AG08396 (cell line): ENCODE results near the gene TCP11.
"Not testable (repeated sequence)": the region's sequence is repeated elsewhere in the genome, so short reads cannot be mapped to it uniquely, and the experiment has no call there.

Experiments
- DNase-seq: peaks from one replicate; pipeline ENCODE4 v3.0.0; 2012; ENCODE audit warnings: low spot score, mixed read lengths

TCP11 gene

DNA sequence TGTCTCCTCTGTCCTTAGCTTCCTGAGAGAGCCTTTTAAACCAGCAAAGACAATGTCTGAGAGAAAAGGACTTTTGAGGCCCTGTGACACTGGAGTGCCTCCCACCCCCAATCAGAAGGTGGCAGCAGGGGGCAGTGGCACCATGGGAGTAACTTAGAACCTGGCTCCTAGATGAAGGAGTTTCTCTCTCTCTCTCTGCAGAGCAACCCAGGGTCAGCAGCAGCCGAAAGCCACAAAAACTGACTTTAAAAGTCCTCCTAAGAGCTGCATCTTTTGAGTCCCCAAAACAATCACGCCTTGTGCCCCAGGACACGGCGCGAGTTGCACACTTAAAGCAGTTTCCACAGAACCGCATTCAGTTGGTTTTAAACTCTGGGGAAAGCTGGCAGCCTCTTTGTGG, 5.3 kb upstream of the TCP11 start:
- peak; percentile 68 for DNase-seq

DNA sequence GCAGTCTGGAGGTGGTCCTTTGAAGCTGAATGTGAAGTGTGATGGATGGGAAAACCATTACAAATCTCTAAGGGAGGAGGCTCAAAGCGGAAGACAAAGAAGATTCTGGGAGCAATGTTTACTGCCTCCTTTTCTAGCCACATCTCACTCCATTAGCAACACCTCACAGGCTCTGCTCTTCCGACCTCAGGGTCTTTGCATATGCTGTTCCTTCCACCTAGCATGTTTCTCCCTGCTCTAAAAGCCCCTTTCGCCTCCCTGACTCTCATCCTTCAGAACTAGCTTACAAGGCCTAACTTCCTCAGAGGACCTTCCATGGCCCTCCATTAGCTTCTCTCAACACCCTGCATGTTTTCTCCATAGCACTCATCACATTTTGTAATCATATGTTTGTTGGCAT, 4.6 kb upstream of the TCP11 start:
- DNase-seq: no peak

DNA sequence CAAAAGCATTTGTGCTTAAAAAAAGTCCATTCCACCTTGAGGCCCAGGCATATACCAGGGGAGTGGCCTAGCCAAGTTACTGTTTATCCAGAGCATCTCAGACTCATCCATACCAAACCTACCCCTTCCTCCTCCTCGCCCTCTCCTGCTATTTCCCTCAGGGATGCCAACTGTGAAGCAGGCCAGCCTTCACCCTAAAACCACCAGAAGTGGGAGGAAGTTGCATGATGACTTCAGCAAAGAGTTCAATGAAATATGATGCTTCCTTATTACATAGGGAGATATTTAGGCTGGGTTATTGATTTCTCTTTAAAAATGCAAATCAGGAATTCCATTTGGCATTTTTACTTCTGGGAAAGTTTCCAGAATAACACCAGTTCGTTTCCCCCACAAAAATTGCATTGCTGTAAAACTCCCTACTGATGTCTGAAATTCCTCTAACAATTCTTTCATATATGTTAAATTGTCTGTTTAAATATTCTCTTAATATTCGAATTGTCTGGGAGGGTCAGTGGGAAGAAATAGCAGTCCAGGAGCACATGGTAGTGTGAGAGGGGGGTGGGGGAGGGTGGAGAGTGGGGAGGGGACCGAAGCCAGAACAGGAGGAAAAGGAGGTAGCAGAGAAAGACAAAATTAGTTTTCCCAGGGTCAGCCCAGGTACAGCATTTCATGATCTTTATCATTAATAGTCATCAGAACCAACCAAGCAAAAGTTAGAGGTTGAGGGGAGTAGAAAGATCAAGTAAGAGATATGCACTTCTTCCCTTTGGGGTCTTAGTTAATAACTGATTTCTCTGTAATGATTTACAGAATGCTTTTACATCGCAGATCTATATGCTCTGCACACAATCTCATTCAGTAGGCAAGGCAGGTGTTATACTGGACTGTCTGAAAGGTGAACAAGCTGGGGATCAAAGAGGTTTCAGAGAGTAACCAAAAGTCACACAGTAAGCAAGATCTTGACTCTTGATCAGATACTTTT, 1.7 kb upstream of the TCP11 start:
- DNase-seq: no peak

DNA sequence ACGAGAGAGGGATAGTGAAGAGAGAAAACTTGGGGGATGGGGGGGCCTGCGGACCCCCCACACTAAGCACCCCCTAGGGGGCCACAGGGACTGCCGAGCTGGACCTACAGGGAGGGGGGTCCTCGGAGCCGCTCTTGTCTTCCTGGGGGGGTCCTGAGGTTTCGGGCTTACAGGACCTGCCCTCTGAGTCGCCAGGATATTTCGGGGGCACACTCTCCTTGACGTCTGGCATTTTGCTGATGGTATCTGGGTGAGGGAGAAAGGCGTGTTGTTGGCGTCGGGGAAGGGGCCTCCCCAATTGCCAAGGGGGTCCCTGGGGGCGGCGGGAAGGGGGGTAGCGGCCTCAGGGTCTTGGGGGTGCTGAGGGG, 516 bp downstream of the TCP11 start:
- DNase-seq: no peak

DNA sequence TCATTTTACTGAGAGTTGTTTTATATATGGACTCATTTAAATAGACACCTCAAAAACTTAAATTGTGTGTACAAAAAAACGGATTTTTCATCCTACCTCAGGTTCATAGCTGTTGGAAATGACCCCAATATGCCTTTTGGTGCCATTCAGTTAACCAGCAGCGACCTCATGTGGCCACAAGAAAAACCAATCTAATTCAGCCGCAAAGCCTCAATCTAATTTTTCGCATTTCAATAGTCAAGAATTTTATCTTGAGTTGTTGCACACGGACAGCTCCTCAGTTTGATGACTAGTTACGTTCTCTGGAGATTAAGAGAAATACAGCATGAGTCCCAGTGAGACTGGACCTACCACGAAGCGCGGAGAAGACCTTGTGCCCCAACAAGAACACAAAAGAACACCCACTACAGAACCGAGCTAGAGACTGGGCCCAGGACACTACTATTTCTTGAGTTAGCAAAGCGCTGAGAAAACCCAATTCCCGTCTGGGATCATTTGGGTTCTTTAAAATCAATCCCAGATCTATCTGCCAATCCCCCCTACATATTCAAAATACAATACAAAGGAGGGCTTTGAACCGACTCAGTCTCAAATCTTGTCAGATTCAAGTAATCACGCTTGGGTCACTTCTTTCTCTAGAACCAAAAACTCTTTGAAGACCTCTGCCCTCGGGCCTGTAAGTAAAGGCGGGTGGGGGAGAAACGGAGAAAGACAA, 1.1 kb downstream of the TCP11 start:
- peak; percentile 57 for DNase-seq

DNA sequence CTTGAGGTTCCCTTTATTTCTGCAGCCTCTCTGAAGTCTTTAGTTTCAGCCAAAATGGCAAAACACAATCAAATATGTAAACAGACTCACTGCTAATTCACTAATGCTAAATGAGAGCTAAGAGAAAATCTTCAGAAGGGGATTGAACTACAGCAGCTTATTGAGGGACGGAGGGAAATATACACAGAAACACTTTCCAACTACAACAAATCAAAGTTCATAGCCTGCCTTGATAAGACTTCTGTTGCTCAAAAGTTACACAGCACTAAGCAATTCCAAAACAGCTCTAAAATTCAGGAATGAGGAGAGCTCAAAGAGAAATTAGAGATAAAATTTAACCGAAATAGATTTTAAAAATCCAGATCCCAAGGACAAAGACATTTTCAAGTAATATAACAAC, 1.7 kb downstream of the TCP11 start:
- DNase-seq: no peak

DNA sequence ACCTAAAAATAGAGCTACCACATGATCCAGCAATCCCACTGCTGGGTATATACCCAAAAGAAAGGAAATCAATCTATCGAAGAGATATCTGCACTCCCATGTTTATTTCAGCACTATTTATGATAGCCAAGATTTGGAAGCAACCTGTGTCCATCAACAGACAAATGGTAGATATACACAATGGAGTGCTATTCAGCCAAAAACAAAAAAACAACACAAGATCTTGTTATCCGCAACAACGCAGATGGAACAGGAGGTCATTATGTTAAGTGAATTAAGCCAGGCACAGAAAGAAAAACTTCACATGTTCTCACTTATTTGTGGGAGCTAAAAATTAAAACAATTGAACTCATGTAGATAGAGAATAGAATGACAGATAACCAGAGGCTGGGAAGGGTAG, 2.9 kb downstream of the TCP11 start:
- DNase-seq: not testable (repeated sequence)

DNA sequence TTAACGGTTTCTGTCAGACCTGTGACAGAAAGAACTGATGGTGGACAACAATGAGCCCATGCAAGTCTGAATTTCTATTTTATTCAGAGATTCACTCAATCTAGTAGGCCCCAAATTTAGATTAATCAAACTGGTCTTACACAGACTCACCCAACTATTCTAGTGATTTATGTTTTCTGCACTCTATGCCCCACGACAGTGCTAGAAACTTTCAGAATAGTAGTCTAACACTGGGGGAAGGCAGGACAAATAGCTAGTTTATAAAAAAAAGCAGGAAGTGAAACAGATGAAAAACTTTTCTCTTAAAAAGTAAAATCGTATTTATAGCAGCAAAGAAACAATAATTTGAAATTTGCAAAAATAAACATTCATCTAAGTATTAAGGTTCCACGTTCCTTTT, 5.0 kb downstream of the TCP11 start:
- no peak for DNase-seq

DNA sequence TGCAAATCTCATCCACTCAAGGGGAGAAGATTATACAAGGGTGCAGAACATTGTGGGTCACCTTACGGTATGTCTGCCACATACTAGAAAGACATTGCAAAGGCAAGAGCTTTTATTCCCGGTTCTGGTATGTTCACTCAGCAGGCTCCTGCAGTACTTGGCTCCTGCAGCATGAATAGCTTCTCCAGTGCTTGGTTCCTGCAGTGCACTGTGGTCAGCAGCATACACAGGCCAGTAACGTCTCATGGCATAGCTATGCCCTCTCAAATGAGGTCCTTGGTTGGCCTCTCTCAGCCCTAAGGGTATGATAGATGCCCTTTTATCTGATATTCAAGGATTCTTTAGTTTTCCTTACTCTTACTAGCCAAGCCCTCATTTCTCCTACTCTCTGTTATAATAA, 12.6 kb downstream of the TCP11 start:
- peak; percentile 53 for DNase-seq

DNA sequence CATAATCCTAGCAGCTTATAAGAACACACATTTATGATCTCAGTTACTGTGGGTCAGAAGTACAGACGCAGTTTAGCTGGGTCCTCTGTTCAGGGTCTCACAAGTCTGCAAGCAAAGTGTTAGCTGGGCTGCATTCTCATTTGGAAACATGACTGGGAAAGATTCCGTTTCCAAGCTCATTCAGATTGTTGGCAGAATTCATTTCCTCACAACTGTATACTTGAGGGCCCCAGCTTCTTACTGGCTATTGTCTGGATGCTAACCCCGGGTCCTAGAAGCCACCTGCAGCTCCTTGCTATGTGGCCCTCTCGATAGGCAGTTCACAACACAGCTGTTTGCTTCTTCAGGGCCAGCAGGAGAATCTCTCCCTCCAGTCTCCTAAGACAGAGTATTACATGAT, 13.1 kb downstream of the TCP11 start:
- DNase-seq: no peak

DNA sequence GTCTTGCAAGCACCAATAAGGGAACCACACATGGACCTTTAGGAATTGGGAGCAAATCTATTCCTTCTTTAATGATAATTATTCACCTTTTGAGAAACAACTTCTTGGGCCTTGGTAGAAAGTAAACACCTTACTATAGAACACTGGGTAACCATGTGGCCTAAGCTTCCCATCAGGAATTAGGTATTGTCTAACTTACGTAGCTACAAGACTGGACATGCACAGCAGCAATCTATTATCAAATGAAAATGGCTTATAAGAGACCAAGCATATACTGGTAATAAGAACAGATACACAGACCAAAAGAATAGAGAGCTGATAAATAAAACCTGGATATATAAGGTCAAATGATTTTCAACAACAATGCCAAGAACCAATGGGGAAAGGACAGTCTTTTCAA, 16.8 kb downstream of the TCP11 start:
- no peak for DNase-seq

DNA sequence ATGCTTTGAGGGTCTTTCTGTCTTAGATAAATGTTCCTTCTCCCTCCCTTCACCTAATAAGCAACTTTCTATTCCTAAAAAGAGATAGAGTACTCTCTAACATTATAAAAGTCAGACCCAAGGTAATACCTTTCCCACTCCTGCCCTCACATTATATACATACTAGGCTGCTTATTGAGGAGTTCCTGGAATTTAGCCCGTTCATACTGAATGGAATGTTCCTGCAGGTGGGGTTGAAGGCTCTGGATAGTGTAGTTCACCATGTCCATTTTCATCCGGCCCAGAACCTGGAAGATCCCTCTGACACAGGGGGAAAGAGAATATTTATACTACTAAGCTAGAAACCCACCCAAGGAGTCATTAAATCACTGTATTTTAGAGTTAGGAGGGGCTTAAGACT, 20.4 kb downstream of the TCP11 start:
- DNase-seq: no peak

DNA sequence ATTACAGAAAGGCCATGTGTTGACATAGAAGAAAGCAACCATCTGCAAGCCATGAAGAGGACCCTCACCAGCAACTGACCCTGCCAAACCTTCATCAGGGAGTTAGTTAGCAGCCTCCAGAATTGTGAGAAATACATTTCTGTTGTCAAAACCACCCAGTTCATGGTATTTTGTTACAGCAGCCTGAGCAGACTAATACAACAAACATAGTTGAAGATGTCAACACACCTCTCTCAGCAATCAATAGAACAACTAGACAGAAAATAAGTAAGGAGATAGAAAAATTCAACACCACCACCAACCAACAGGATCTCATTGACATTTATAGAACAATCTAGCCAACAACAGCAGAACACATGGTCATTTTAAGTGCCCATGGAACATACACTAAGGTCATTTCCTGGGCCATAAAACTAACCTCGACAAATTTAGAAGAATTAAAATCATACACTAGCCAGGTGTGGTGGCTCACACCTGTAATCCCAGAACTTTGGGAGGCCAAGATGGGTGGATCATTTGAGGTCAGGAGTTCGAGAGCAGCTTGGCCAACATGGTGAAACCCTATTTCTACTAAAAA, 32.7 kb downstream of the TCP11 start:
- no peak for DNase-seq

DNA sequence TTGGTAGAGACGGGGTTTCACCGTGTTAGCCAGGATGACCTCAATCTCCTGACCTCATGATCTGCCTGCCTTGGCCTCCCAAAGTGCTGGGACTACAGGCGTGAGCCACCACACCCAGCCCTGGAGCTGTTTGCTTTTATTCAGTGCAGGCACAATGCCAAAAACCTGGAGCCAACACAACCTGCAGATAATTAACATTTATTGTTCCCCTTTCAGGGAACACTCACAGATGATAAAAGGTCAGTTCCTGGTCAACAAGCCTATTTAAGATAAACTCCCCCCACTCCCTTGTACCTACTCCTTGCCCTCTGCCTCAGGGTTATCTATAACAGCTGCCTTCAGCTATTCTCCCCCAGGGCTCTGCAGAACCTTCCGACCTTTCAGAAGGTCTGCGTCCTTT, 33.4 kb downstream of the TCP11 start:
- DNase-seq: not testable (repeated sequence)

DNA sequence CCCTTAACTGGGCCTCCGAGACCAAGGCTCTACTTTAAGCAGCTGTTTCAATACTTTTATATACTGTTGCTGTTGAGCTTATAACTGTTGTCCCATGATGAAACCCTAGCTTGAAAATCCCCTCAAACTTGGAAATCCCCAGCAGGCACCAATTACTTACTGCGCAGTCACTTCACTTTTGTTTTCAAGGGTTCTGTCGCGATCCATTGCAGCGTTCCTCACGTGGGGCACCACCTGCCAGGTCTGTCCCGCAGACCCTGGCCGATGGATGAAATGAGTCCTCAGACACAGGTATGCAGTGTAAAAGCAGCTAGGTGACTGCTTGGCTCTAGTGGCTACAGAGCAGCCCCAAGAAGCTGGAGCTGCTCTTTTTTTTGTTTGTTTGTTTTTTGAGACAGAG, 33.9 kb downstream of the TCP11 start:
- not testable (repeated sequence) for DNase-seq

DNA sequence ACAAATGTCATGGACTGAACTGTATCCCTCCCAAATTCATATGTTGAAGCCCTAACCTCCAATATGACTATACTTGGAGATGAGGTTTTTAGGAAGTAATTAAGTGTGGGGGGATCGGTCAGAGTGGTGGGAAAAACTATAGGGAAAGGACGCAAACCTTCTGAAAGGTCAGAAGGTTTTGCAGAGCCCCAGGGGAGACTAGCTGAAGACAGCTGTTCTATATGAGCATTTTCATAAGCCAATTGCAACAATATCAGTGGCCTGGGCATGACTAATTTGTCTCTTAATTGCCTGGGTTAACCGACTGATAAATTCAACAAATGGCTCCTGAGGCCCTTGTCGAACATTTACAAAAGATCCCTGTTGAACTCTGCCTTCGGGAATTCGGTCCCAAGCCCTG, 35.1 kb downstream of the TCP11 start:
- DNase-seq: not testable (repeated sequence)

DNA sequence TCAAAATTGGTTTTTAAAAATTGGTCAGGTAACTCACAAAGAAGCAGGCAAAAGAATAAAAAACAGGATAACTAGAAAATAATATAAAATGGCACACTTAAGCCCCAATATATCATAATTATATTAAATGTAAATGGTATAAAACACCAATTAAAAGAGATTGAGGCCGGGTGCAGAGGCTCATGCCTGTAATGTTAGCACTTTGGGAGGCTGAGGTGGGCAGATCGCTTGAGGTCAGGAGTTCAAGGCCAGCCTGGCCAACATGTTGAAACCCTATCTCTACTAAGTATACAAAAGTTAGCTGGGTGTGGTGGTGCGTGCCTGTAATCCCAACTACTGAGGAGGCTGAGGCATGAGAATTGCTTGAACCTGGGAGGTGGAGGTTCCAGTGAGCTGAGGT, 36.1 kb downstream of the TCP11 start:
- DNase-seq: no peak

DNA sequence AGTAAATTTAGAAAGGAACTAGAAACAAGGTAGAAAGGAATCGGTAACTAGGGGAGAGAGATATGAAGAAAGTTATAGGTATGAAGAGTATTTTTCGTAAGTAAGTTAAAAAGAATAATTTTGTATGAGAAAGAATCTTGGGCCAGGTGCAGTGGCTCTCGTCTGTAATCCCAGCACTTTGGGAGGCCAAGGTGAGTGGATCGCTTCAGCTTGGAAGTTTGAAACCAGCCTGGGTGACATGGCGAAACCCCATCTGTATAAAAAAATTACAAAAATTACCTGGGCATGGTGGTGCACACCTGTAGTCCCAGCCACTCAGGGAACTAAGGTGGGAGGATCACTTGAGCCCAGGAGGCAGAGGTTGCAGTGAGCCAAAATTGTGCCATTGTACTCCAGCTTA, 42.0 kb downstream of the TCP11 start:
- no peak for DNase-seq

DNA sequence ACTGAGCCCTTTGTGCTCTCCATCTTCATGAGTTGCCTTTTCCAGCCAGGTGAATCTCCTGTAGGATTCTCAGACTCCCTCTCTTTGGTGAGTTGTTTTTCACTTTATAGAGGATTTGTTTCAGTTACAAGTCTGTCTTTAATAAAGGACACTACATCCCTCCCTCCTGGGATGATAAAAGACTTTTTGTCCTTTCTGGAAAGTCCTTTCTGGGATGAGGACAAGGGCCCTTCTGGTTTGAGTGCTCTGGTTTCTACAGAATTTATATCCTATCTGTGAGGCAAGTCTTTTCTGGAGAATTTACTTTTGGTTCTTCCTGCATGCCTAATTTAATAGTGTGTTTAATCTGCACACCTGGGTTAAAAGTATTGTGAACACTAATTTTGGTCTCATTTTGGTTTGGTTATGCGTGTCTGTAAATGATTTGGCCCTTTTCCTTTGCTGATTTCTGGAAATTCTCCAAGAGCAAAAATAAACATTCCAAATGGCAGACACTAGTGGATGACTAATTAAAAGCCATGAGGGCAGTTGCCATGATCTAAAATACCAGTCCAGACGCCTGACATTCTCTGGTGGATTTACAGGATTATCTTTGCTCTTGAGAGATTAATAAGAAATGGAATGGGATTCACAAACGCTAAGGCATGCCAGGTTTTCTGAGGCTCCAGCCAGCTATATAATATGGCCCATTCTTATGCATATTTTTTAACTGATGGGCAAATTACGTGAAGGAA, 44.8 kb downstream of the TCP11 start:
- peak; percentile 68 for DNase-seq

DNA sequence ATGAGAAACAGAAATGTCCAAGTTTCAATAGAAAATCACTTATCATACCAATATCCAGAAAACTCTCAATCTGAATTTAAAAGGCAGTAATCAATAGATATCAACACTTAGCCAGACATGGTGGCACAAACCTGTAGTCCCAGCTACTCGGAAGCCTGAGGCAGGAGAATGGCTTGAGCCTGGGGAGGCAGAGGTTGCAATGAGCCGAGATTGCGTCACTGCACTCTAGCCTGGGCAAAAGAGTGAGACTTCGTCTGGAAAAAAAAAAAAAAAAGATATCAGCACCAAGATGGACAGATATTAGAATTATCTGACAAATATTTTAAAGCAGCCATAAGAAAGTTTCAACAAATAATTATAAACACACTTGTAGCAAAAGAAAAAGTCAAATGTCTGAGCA, 47.0 kb downstream of the TCP11 start:
- DNase-seq: no peak

DNA sequence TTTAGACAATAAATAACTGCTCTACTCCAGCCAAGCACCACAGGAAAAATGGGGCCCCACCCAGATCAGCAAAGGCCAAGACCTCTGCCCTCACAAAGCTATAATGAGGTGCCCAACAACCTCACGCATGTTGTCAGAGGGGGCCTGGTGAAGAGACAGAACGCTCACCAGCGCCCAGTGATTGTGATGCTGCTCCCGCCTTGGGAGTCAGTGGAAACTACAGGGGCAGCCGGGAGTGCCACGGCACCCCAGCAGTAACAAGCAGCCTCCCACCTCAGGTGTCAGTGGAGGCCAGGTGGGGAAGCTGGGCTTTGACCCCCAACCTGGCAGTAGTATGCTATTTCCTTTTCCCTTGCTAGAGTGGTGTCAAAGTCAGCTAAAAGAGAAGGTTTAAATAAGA, 47.4 kb downstream of the TCP11 start:
- no peak for DNase-seq

DNA sequence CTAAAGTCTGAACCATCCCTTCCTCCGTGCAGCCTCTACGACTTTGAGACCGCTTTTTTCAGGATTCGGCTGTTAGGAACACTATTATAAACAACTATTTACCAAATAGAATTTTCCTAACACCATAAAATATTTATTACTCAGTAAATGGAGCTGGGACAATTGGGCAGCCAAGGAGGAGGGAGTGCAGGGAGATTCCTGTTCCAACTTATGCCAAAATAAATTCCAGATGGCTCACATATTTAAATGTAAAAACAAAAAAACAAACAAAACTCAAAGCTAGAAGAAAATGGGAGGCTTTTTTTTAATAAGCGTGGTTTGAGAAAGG, 48.1 kb downstream of the TCP11 start:
- DNase-seq: peak; percentile 2
